ENCODE data around the gene TRIM17. TPM values are rescaled to one million over a fixed set of nuclear protein-coding genes. Genes with fewer than 3 reads are reported as not detected.

Gene TRIM17
- total and polyA plus RNA-seq, 9 of the 15 experiments (the other 6 are each of a cell fraction or from before 2014, with no cell fraction given) = not detected

- TF ChIP-seq ZNF518B (CRISPR knock-in tag; IDR thresholded peaks at IDR 0.05) (no peak), RERE (CRISPR knock-in tag; IDR thresholded peaks at IDR 0.05; ENCODE audit: borderline replicate concordance) (no peak), KDM2B (CRISPR knock-in tag; IDR thresholded peaks at IDR 0.05) (no peak), RNF219 (CRISPR knock-in tag; IDR thresholded peaks at IDR 0.05) (no peak), RB1 (IDR thresholded peaks at IDR 0.05; ENCODE audit: low read depth) (no peak), HNRNPL (IDR thresholded peaks at IDR 0.05; ENCODE audit: low read depth, low read length) (peak; percentile 85), ZNF146 (CRISPR knock-in tag; IDR thresholded peaks at IDR 0.05; ENCODE audit: unreplicated experiment) (no peak), RCOR1 (IDR thresholded peaks at IDR 0.05; ENCODE audit: borderline replicate concordance in 1 of 2, low read depth in 2 of 2, low read length in 2 of 2) (peak; percentile 60 to 81; a peak in 3 of 4 replicates), MED1 (CRISPR knock-in tag; IDR thresholded peaks at IDR 0.05; ENCODE audit: borderline replicate concordance) (0 out of 2 replicates have a peak, but pooled peaks have one; percentile 46), ELF4 (CRISPR knock-in tag; IDR thresholded peaks at IDR 0.05) (no peak), PCBP2 (IDR thresholded peaks at IDR 0.05; ENCODE audit: low read depth, low read length, poor library complexity, severe bottlenecking) (no peak), ZBTB5 (IDR thresholded peaks at IDR 0.05) (no peak), SMARCE1 (IDR thresholded peaks at IDR 0.05) (no peak)
Measured at GRCh38 chr1:228459091-228459993, 42.7 kb upstream of the TRIM17 start (continued).

Data from K562 (cell line).